HG02623 (cell line): ENCODE data around the gene MAEA.
"Not testable (repeated sequence)": the region's sequence is repeated elsewhere in the genome, so short reads cannot be mapped to it uniquely, and the experiment has no call there.

Experiments
- ATAC-seq: cut with Tn5 transposase; IDR thresholded peaks from one replicate; pipeline ENCODE4 v1.9.1; 2021; ENCODE audit warnings: moderate library complexity; ENCODE audit not compliant: unreplicated experiment

The MAEA gene

GRCh38 chr4:1277667-1278665 lies 11.7 kb upstream of the MAEA start:
- no peak for ATAC-seq

DNA sequence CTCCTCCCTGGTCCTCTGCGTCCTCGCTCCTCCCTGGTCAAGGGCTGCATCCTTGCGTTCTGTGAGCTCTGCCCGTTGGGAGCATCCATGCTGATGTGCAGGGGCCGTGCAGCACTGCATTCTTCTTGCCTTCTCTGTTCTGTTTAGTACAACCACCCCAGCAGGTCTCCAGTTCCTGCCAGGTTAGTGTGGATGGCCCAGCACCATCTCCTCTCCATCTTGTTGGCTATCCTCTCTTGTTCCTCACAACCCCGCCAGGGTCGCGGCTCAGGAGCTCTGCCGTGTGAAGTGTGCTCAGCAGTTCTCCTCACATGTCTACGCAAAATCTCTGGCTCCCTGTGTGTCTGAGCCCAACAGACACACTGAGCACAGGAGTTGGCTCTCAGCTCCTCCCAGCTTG lies 10.4 kb upstream of the MAEA start:
- ATAC-seq: no peak

GRCh38 chr4:1283711-1284110 lies 6.0 kb upstream of the MAEA start:
- ATAC-seq: no peak

GRCh38 chr4:1285151-1285789 lies 4.4 kb upstream of the MAEA start:
- no peak for ATAC-seq

GRCh38 chr4:1285790-1286553 lies 3.7 kb upstream of the MAEA start:
- no peak for ATAC-seq

DNA sequence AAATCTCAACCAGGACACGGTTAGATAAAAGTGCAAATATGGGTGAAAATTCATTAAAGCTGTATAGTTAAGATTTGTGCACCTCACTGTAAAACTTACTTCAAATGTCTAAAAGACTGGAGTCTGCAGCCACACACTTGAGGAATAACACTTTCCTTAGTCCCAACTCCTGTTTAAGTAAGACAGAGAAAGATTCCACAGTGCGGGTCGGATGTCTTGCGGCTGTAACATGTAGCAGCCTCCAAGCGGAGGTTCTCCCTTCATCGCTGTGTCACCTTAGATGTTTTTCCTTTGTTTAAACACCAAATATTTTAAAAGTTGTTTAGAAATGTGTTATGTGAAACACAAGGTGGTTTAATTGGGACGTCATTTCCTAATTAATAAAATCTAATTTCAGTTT lies 905 bp upstream of the MAEA start:
- ATAC-seq: no peak

GRCh38 chr4:1290165-1290977 lies 680 bp downstream of the MAEA start:
- ATAC-seq: no peak

DNA sequence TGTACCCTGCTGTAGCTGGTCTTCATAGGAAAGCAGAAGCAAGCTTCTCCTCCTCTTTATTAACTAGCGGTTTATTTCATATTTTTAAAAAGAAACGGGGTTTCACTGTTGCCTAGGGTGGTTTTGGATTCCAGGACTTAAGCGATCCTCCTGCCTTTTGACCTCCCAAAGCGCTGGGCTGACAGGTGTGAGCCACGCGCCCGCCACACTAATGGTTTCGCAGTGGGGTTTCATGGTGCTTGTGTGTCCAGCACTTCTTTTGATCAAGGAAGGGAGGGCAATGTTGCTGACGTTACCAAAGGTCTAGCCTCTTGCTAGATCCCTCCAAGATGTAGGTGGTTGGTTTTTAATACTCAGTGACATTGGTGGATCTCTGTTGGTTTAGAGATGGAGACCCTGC lies 1.4 kb downstream of the MAEA start:
- ATAC-seq: no peak

DNA sequence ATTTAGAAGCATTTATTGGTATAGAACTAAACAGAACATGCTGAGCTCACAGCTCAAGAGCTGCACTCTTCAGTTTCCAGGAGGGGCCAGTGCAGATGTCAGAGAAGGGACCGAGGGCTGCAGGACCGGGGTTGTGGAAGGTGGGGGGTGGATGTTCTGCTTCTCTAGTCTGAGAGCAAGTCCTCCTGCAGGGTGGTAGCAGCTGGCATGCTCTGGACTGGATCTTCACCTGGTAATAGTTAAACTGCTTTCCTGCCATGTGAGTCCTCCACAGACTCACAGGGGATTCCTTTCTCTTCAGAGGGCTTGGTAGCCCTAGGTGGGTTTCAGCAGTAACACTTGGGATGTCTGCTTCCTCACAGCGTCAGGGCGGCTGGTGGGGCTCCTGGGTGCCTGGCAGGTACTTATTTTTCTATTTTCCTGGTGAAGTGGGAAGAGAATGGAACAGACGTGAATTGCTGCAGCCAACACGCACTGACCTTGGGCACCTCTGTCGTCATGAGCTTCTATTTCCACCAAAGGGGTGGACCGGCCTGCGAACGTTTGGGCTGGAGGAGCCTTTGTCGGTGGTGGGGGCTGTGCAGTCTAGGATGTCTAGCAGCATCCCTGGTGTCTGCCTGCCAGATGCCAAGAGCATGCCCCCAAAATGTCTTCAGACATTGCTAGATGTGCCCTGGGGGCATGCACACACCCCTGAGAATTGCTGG lies 2.5 kb downstream of the MAEA start:
- ATAC-seq: no peak

DNA sequence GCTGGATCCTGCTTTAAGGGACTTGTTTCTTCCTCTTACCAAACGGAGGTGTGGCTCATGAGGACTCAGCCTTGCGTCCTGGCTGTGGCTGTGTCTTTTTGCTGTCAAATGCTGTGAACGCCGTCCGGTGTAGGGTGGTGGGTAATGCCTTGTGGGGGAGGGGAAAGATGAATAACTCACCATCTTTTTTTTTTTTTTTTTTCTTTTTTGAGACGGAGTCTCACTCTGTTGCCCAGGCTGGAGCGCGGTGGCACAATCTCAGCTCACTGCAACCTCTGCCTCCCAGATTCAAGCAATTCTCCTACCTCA lies 3.0 kb downstream of the MAEA start:
- ATAC-seq: not testable (repeated sequence)

DNA sequence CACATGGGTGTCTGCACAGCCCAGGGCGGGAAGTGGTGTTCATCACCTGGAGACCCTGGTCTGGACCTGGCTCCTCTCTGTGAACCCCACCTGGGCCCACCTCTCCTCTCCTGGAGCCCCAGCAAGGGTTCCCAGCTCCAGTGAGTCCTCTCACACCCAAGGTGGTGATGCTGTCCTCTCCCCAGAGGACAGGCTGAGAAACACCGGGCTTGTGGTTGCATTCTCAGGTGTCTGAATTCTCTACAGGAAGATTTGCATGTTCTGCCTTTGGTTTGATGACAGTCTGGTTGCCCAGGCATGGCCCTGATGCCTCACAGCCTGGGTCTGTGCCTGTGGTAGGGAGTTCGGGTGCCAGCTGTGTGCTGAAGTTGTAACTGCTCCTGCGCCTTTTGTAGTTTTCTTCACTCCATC lies 3.8 kb downstream of the MAEA start:
- no peak for ATAC-seq

GRCh38 chr4:1293991-1294390 lies 4.3 kb downstream of the MAEA start:
- ATAC-seq: no peak

GRCh38 chr4:1294424-1294823 lies 4.7 kb downstream of the MAEA start:
- no peak for ATAC-seq

DNA sequence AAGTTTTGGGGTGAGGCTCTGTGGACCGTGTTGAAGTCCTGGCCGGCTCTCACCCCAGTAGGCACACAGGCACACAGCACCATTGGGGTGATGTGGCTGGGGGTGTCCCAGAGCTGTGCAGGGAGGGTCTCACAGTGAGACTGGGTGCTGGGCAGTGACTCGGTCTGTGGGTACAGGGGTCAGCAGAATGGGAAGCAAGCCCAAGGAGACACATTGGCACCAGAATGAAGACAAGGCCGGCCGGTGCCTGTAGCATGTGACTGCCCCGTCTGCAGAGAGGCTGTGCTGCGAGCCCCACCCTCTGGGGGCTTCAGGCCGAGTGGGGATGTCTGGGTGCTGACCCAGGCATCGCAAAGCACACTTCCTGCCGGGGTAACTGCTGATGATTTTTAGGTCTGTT lies 5.2 kb downstream of the MAEA start:
- no peak for ATAC-seq

DNA sequence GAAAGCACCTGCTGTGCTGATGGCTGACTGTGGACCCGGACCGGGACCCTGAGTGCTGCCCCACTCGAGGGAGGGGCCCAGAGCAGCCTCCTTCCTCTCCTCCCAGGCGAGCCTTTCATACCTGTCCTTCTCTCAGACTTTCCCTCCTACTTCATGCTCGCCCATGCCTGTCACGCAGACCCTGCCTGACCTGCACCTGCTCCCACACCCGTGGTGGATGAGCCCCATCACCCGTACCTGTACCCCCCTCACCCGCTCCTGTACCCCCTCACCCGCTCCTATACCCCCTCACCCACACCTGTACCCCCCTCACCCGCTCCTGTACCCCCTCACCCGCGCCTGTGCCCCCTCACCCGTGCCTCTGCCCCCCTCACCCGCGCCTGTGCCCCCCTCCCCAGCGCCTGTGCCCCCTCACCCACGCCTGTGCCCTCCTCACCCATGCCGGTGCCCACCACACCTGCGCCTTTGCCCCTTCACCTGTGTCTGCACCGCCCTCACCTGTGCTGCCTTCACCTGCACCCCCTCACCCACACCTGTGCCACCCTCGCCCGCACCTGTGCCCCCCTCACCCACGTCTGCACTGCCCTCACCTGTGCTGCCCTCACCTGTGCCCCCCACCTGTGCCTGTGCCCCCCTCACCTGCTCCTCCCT lies 5.8 kb downstream of the MAEA start:
- no peak for ATAC-seq

DNA sequence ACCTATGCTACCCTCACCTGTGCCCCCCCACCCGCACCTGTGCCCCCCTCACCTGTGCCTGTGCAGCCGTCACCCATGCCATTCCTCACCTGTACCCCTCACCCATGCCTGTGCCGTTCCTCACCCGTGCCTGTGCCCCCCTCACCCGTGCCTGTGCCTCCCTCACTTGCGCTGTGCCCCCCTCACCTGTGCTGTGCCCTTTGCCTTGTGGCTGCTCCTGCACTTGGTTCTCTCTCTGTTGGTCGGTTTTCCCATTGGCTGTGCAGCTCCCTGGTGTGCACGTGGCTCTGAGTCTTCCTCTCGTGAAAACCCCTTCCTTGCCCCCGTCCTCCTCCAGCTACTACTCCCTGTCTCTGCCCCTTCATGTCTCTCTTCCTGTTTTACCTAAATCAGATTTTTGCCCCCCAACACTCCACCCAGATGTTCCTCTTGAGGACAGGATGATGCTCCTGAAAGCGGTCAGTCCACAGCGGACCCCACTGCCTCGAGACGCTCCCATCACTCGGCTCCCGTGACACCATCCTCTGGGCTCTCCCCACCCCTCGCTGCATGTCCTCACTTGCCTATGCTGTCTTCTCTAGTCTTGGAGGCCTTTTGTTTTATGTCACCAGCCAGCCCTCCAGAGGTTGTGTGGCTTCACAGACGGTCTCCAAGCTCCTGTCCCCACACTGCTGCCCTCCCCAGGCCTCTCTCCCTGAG lies 6.8 kb downstream of the MAEA start:
- ATAC-seq: no peak

- ATAC-seq: no peak
Measured at GRCh38 chr4:1297023-1297395, 7.3 kb downstream of the MAEA start.

DNA sequence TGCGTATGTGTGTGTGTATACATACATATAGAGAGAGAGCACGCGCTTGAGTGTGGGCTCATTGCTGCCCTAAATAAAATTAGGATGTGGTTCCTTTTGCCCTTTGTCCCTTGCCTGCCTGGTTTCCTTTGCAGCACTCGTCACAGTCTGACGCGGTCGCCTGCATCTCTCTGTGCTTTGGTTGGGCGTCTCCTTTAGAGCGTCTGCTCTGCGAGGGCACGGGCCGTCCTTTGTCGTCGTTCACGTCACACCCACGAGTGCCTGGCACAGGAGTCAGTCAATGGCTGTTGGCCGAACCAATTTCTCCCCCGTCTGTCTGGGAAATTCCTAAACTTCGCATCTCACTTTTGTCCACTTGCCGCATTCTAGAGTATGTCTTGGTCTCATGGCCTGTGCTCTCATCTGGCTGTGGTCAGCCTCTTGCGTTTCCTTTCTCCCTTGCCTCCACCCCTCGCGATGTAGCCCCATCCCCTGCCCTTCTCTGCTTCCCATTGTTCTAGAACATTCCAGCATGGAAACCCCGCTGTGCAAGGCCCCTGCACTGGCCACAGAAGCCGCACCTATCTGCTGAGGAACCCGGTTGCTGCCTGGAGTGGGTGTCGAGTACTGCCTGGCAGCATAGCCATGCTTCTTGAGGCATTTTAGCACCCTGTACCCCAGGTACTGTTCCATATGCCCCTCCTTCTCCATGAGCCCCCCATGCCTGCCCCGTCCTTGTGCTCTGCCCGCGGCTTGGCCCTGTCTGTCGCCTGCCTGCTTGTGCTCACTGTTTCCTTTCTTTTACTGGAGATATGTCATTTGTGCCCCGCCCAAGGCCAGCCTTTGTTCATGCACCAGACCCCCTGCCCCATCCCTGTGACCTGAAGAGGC lies 8.0 kb downstream of the MAEA start:
- ATAC-seq: no peak
